Stimulated activated CD8-positive, alpha-beta memory T cell treated with anti-CD3 and anti-CD28 coated beads, Interleukin-2, amount 100 ng/mL, for 48 hours (primary cell): ENCODE measurements around the gene TMEM221.
"Not testable (repeated sequence)": the region's sequence is repeated elsewhere in the genome, so short reads cannot be mapped to it uniquely, and the experiment has no call there.

Experiments
- DNase-seq, 2 donors: peaks; one replicate each; pipeline ENCODE4 v3.0.0-alpha.2; 2020; ENCODE audit warnings: low read depth in 2 of 2

Gene TMEM221

DNA sequence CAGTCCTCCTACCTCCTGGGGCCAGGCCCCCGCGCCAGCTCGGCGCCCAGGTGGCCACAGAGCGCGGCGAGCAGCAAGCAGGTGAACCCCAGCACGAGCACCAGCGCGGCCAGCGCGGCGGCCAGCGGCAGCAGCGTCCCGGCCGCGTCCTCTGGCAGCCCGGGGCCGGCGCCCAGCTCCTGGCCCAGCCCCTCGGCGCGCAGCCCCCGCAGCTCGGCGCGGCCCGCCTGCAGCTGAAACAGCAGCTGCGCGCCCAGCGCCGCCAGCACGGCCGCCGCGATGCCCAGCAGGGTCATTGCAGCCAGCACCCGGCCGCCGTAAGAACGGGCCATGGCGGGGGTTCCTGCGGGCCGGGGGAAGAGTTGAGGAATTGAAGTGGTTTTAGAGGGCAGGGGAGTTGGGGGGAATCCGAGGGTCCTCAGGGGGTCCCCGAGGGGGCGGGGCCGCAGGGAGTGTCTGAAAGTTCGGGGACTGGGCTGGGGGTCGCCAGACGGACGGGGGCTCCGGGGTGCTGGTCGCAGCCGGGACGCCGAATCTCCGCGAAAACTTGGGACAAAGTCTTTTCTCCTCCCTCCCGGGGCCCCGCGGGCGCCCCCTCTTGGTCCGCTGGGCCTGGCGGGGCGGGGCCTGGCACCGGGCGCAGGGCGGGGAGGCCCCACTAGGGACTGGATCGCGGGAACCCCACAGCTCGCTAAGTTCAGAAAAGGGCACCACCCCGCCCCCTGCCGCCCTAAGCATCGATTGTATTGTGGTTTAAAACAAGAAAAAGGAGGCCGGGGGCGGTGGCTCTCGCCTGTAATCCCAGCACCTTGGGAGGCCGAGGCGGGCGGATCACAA, at the start of gene TMEM221:
Gene TMEM221, minus strand, starts transcription at position 538 of the 837 bp plus-strand sequence. Its CDS starts 206 bp downstream, at position 332.
- peak; percentile 43 to 44 for DNase-seq

DNA sequence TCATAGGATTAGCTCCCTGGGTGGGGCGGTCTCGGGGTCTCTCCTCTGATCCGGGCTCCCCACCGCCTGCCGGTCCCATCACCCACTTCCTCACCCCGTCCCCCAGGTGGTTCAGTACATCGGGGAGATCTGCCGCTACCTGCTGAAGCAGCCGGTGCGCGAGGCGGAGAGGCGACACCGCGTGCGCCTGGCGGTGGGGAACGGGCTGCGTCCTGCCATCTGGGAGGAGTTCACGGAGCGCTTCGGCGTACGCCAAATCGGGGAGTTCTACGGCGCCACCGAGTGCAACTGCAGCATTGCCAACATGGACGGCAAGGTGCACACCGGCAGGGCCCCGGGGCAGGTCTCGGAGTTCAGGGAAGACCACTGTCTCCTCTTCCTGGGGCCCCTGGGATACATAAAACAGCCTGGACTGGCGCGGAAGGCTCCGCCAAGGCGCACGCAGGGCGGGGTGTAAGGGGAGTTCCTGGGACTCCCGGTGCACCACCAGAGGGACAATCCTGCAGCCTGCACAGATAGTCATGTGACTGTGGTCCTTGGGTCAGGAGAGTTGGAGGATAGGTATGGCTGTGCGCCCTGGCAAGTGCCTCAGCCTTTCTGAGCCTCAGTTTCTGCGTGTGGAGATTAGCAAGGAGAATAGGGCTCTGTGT, 48.8 kb upstream of the TMEM221 start:
- no peak for DNase-seq

DNA sequence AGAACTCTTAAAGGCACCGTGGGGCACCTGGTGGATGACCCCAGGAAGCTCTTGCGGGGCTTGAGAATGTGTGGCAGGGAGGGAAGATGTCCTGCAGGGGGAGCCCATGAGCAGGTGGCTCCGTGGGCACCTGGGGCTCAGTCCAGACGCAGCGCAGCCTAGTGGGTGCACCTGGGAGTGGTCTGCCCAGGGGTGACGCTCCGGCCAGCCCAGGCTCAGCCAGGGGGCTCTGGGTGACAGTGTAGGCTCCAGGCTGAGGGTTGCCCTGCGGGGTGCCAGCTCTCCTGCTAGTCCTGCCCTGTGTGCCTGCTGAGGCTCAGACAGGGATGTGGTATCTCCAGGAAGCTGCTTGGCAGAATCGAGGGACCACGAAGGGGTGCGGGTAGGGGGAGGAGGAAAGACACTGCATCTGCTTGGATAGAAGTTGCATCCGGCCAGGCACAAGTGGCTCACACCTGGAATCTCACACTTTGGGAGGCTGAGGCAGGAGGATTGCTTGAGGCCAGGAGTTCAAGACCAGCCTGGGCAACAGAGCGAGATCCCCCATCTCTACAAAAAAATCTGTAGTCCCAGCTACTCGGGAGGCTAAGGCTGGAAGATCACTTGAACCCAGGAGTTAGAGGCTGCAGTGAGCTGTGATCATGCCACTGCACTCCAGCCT, 48.0 kb upstream of the TMEM221 start:
- DNase-seq: peak; percentile 76 to 82

DNA sequence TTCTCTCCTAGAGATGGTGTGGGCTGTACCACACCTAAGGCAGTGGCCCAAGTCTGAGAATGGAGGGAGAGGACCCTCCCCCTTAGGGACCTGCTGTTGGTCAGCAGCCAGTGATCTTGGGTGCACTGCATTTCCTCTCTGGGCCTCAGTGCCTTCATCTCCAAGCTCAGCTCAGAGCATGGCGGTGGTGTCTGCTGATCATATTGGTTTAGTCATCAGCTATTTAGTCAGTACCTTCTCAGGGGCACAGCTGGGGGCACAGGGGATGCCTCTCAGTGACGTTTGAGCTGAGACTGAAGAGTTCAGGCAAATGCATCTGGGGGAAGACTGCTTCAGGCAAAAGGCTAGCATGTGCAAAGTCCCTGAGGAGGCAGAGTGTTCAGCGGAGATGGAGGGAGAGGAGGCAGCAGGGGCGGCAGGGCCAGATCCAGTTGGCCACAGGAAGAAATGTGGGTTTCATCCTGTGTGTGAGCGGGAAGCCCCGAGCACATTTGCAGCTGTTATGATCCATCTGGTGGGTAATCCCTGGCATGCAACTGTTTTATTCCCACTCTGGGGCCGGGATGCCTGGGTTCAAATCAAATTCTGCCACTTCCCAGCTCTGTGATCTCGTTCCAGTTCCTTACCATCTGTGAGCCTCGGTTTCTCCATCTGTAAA, 47.3 kb upstream of the TMEM221 start:
- no peak for DNase-seq

DNA sequence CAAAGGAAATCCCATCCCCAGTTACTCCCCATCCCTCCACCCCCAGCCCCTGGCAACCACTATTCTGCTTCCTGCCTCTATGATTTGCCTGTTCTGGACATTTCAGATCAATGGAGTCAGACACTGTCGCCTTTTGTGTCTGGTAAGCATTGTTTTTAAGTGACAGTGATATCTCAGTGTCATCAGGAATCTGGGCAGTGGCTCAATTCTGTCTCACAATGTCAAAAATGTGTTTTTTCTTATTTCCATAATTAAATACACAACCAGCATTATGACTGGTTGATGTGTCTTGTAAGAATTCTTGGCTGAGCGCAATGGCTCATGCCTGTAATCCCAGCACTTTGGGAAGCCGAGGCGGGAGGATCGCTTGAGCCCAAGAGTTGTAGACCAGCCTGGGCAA, 42.8 kb upstream of the TMEM221 start:
- no peak for DNase-seq

DNA sequence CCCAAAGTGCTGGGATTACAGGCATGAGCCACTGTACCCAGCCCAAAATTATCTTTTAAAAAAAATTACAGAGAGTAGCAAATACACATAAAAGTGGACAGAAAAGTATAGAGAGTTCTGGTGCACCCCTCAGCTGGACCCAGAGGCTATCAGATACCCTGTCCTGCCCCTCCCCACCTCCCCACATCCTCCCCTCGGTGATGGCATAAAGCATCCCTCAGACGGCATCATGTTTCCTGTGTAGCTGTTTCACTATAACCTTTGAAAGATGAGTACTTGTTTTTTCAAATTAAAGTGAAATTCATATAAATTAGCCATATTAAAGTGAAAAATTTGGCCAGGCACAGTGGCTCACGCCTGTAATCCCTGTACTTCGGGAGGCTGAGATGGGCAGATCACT, 41.9 kb upstream of the TMEM221 start:
- DNase-seq: no peak

DNA sequence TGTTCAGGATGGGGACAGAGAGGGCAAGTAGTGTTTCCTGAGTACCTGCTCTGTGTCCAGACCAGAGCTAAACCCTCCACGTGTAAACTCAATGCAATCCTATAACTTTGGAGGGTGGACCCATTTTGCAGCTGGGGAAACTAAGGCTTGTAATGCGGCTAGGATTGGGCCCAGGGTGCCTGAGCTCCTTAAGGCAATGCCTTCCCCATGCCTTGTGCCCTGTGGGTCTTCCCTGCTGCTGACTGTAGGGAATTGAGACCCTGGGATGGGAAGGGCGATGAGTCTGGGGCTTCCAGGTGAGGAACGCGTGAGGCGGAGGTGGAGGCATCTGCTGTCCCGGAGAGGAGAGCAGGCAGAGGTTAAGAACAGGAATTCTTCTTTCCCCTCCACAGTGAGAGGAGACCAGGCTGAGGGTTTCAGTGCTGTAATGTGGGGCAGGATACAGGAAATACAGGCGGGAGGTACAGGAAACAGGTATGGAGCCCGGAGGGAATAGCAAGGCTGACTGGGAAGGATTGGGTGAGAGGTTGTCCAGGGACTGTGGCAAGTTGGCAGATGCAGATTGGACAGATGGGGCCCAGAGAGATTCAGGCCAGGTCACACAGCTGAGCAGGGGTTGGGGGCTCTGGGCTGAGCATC, 41.0 kb upstream of the TMEM221 start:
- DNase-seq: no peak

DNA sequence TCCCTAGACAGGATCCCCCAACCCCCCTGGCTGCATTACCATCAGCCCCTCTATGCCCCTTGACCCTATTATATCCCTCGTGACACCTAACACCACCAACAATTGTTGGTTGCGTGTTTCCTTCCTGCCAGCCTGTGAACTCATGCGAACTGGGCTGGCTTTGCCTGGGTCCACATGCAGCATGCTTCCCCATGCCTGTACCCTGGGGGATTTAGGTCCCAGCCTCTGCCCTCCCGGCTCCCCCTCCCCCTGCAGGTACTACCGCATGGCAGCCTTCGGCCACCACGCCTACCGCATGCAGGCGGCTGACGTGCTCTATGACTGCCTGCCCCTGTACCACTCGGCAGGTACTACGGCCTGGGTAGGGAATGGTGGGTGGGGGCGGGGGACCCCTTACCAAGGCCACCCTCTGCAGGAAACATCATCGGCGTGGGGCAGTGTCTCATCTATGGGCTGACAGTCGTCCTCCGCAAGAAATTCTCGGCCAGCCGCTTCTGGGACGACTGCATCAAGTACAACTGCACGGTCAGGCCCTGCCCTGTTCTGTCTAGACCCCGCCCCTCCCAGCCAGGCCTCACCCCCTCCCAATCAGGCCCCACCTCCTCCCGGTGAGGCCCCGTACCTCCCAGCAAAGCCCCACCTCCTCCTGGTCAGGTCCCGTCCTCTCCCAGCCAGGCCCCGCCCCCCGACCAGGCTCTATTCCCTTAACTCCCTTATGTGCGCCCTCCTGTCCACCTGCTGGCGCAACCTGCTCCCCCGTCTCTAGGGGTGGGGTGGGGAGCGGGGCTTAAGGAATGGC, 40.3 kb upstream of the TMEM221 start:
- peak; percentile 82 to 89 for DNase-seq

DNA sequence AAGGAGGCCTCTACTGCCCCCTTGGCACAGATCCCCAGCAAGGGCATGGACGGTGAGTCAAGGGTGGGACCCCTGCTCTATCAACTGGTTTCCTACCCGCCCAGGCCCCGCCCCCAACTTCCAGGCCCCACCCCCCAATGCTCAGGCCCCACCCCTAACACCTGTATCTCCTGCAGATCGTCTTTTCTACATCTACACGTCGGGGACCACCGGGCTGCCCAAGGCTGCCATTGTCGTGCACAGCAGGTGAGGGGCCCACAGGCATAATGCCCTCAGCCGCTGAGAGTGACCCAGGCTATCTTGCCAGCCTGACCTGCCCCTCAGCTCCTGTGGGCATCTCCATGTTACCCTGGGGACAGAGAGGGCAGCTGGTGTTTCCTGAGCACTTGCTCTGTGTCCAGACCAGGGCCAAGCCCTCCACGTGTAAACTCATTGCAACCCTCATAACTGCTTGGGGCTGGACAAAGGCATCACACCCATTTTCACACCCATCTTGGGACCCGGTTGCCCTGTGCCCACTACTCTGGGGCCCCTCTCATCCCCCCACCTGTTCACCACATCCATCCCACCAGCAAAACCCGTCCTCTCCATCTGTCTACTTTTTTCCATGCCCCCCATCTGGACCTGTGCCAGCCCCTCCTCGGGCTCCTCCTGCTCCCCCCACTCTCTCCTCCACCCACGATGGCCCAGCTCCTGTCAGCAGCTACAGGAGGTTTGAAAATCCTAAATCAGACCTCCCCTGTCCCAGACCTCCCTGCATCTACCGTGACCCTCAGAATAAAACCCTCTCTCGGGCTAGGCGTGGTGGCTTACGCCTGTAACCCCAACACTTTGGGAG, 39.0 kb upstream of the TMEM221 start:
- DNase-seq: no peak

DNA sequence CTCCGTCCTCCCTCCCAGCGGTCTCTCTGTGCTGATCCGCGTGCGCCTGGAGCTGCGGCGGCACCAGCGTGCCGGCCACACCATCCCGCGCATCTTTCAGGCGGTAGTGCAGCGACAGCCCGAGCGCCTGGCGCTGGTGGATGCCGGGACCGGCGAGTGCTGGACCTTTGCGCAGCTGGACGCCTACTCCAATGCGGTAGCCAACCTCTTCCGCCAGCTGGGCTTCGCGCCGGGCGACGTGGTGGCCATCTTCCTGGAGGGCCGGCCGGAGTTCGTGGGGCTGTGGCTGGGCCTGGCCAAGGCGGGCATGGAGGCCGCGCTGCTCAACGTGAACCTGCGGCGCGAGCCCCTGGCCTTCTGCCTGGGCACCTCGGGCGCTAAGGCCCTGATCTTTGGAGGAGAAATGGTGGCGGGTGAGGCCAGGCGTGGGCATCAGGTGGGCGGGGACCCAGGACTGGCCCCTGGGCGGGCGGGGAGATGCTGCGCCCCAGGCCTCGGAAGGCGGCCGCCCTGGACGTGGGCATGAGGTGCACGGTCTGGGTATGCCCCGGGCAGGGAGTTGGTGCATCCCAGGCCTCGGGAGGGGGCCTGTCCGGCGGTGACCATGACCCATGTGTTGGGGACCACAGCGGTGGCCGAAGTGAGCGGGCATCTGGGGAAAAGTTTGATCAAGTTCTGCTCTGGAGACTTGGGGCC, 38.2 kb upstream of the TMEM221 start:
- DNase-seq: no peak

DNA sequence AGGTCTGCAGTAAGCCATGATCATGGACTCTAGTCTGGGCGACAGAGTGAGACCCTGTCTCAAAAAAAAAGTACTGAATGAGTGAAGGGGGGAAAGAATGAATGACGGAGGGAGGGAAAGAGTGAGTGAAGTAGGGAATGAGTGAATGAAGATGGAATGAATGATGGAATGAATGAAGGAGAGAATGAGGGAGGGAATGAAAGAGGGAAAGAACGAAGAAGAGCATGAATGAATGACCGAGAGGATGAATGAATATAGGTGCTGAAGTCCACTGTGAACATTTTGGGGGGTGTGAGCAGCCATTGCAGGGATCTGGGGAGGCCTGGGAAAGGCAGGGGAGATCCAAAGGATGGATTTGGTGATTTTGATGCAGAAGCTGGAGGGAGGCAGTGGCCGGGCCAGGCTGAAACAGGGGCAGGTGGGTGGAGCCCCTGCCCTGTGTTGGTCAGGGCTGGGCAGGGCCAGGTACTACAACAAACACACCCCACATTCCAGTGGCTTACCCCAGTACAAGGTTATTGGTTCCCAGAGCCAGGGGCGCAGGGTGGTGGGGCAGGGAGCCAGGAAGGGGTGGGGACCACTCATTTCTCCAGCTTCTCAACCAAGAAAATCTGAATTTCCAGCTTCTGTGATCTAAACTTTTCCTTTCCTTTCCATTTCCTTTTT, 36.2 kb upstream of the TMEM221 start:
- no peak for DNase-seq

DNA sequence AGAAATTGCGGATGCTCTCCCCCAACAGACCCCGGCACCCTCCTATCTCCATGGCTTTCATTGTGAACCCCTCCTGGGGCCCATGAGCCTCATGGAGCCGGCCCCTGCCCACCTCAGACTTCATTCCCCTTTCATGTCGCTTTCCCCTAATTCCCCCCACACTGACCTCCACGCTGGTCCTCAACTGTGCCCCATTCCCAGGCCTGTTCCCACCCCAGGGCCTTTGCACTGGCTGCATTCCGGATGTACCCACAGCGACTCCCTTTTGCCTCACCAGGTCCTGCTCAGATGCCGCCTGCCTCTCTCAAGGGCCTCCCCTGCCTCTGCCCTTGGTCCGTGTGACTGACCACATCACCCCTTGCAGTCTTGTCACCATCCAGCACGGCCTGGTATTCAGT, 35.1 kb upstream of the TMEM221 start:
- DNase-seq: no peak

DNA sequence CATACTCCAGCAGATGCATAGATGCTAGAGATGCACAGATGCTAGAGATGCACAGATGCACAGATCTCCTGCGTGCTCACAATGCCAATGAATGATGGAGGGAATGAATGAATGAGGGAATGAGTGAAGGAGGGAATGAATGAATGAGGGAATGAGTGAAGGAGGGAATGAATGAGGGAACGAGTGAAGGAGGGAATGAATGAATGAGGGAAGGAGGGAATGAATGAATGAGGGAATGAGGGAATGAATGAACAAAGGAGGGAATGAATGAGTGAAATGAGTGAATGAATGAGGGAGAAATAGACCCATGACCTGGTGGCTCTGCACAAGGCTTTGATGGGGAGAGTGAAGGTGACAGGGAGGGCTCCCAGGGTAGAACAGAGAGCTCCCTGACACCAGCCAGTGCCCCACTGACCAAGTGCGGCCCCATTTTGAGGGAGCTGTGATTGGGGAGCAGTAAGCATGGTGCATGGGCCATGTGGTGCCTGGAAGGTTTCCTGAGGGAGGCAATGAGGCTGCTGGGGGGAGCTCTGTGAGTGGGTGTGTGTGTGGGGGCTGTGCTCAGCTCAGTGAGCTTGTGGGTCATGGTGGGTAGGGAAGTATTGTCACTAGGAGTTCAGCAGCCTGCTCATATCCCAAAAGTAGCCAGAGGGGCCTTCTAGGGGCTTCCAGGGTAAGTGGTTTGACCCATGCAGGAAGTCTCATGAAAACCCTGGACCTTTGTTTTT, 34.6 kb upstream of the TMEM221 start:
- DNase-seq: no peak

DNA sequence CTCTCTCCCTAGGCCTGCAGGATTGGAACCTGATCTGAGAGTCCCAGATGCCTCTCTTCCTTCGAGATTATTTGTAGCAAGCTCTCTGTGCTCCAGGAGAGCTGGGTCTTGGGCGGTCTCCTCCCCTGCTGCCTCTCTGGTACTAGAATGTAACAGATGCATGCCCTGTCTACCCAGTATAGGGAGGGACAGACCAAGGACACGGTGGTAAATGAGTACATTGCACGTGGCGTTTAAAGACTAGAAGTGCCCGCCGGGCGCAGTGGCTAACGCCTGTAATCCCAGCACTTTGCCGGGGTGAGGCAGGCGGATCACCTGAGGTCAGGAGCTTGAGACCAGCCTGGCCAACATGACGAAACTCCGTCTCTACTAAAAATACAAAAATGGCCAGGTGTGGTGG, 33.5 kb upstream of the TMEM221 start:
- DNase-seq: no peak

DNA sequence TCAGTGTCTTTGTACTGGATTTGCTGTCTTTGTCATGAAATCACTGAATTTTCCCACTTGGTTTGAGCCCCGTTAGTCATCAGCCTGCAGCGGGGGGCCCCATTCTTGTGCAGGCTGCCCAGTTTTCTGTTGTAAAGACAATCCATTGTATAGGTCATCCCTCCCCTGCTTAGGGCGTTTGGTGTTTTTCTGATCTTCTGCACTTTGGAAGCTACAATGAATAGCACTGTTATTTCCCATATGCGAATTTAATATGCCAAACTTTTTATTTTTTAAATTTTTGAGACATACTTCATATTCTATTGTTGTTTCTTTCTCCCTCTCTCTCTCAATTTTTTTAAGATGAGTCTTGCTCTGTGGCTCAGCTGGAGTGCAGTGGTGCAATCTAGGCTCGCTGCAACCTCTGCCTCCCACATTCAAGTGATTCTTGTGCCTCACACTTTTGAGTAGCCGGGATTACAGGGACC, 30.9 kb upstream of the TMEM221 start:
- DNase-seq: no peak

DNA sequence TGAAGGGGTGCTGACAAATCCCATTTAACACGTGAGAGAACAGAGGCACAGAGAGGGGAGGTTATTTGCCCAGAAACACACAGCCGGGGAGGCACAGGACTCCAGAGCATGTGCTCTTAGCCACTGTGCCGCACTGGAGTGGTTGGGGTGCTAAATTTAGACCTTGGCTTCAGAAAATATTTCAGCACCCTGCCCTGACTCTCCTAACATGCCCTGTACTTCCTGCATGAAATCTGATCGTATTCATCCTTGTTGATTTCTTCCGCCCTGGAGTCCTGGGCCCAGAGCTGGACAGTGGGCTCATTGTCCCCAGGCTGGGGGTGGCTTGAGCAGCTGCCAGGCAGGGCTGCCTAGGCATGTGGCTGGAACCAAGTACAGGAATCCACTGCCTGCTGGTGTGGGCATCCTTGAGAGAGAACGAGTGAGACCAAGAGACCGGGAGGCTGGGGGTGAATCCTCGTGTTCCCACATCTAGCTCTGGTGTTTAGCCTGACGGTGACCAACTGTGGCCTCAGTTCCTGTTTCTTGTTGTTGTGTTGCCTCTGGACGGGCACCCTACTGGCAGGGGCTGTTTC, 27.2 kb upstream of the TMEM221 start:
- DNase-seq: no peak

DNA sequence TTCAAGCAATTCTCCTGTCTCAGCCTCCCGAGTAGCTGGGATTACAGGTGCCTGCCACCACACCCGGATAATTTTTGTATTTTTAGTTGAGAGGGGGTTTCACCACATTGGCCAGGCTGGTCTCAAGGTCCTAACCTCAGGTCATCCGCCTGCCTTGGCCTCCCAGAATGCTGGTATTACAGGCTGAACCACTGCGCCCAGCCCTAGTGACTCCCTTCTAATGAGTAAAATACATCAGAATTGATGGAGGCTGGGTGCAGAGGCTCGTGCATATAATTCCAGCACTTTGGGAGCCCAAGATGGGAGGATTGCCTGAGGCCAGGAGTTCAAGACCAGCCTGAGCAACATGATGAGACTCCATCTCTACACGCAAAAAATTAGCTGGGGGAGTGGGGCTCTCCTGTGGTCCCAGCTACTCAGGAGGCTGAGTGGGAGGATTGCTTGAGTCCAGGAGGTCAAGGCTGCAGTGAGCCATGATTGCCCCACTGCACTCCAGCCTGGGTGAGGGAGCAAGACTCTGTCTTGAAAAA, 26.6 kb upstream of the TMEM221 start:
- DNase-seq: not testable (repeated sequence)
